ENCODE results near the gene LDHAL6A. TPM values are rescaled to one million over a fixed set of nuclear protein-coding genes. Genes with fewer than 3 reads are reported as not detected.

LDHAL6A gene
- total RNA-seq, 4 donors from 2014 or later, result not detected

DNA sequence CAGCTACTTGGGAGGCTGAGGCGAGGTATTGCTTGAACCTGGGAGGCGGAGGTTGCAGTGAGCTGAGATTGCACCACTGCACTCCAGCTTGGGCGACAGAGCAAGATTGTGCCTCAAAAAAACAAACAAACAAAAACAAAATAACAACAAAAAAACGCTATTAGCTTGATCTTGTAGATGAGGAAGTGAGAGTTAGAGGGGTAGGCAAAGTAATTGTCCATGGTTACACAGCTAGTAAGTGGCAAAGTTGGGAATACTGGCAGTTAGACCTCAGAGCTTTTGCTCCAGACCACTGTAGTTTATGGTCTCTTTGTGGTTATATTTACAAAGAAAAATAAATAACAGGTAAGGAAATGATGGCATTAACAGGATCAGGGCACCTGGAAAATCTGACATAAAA lies 28.4 kb upstream of the LDHAL6A start:
- no peak overlapping the region for H3K27ac ChIP-seq
- no peaks in the 10 kb centered on the region for H3K36me3 ChIP-seq
- WGBS, 2 donors (ENCODE audit: low coverage in 1 of 2), result 53 to 67% methylated on average over 3 to 4 of the region's 4 CpGs
- no peaks in the 10 kb centered on the region for H3K9me3 ChIP-seq
- H3K4me1 ChIP-seq, result no peaks in the 10 kb centered on the region
- no peaks in the 10 kb centered on the region for H3K27me3 ChIP-seq
- TF ChIP-seq EP300 (IDR thresholded peaks at IDR 0.05), result no peak
- no peak for TF ChIP-seq POLR2AphosphoS5 (IDR thresholded peaks at IDR 0.05)
- TF ChIP-seq CTCF (IDR thresholded peaks at IDR 0.05), result no peak
- no peak for TF ChIP-seq POLR2A (IDR thresholded peaks at IDR 0.05)
- no peak overlapping the region for H3K4me3 ChIP-seq
- no peak for ATAC-seq

DNA sequence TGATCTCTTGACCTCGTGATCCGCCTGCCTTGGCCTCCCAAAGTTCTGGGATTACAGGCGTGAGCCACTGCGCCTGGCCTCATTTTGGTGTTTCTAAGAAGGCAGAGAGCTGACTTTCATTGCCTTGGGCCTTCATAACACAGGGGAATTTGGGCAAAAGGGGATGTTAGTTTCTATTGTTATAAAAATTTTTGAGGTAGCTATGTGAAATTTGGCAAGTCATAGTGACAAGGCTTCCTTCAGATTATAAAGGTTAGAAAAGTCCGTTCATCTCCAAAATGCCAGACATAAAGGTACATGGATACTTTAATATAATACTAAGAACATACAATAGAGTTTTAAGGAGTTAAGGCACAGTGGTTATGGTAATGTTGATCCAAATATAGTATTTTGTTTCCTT lies 26.3 kb upstream of the LDHAL6A start:
- WGBS, 2 donors (ENCODE audit: low coverage in 1 of 2), result 75 to 100% methylated on average over 1 to 5 of the region's 5 CpGs
- Histone ChIP-seq H3K9me3 (no peaks in the 10 kb centered on the region), H3K4me3 (no peak overlapping the region), H3K36me3 (no peaks in the 10 kb centered on the region), H3K27me3 (no peaks in the 10 kb centered on the region), H3K4me1 (no peaks in the 10 kb centered on the region), H3K27ac (no peak overlapping the region)
- TF ChIP-seq EP300 (IDR thresholded peaks at IDR 0.05) (no peak), CTCF (IDR thresholded peaks at IDR 0.05) (no peak), POLR2A (IDR thresholded peaks at IDR 0.05) (no peak), POLR2AphosphoS5 (IDR thresholded peaks at IDR 0.05) (no peak)
- ATAC-seq, result no peak

- Histone ChIP-seq H3K4me3 (no peak overlapping the region), H3K9me3 (no peaks in the 10 kb centered on the region), H3K36me3 (no peaks in the 10 kb centered on the region), H3K27ac (no peak overlapping the region), H3K27me3 (no peaks in the 10 kb centered on the region), H3K4me1 (no peaks in the 10 kb centered on the region)
- 74% methylated on average over 2 of the region's 2 CpGs for WGBS, 2 donors (ENCODE audit: low coverage in 1 of 2)
- TF ChIP-seq POLR2AphosphoS5 (IDR thresholded peaks at IDR 0.05), result no peak
- no peak for ATAC-seq
Observed at GRCh38 chr11:18438691-18439090, 17.0 kb upstream of the LDHAL6A start.

GRCh38 chr11:18449251-18449650 lies 6.4 kb upstream of the LDHAL6A start:
- no peaks in the 10 kb centered on the region for H3K36me3 ChIP-seq
- ATAC-seq, result no peak
- 81 to 100% methylated on average over 1 to 2 of the region's 3 CpGs for WGBS, 2 donors (ENCODE audit: low coverage in 1 of 2)
- H3K4me1 ChIP-seq, result no peaks in the 10 kb centered on the region
- no peak overlapping the region for H3K27ac ChIP-seq
- no peaks in the 10 kb centered on the region for H3K9me3 ChIP-seq
- TF ChIP-seq EP300 (IDR thresholded peaks at IDR 0.05) (no peak), CTCF (IDR thresholded peaks at IDR 0.05) (no peak), POLR2A (IDR thresholded peaks at IDR 0.05) (no peak), POLR2AphosphoS5 (IDR thresholded peaks at IDR 0.05) (no peak)
- H3K27me3 ChIP-seq, result no peaks in the 10 kb centered on the region
- no peak overlapping the region for H3K4me3 ChIP-seq

- Histone ChIP-seq H3K9me3 (no peaks in the 10 kb centered on the region), H3K4me3 (no peak overlapping the region), H3K36me3 (no peaks in the 10 kb centered on the region), H3K27ac (no peak overlapping the region), H3K27me3 (peaks cover 19% of the 10 kb centered on the region), H3K4me1 (no peaks in the 10 kb centered on the region)
- no peak for ATAC-seq
- TF ChIP-seq CTCF (IDR thresholded peaks at IDR 0.05), result no peak
- TF ChIP-seq POLR2A (IDR thresholded peaks at IDR 0.05), result no peak
- no peak for TF ChIP-seq EP300 (IDR thresholded peaks at IDR 0.05)
- no peak for TF ChIP-seq POLR2AphosphoS5 (IDR thresholded peaks at IDR 0.05)
- WGBS, 2 donors (ENCODE audit: low coverage in 1 of 2), result 80% methylated on average over 1 of the region's 2 CpGs; no CpG with 5 or more reads in 1 of the 2 donors
Observed at GRCh38 chr11:18452927-18453326, 2.7 kb upstream of the LDHAL6A start.

All from gastroesophageal sphincter (tissue), 4 donors.